NCI-H748 (cell line): ENCODE measurements around the gene CXCL16.

ENCODE experiments used
- DNase-seq: peaks from one replicate; lab custom pipeline; 2025; ENCODE audit not compliant: unreplicated experiment; lab: John Stamatoyannopoulos, UW

Gene CXCL16

GRCh38 chr17:4753392-4753791, 13.7 kb upstream of the CXCL16 start:
- DNase-seq, result no peak

GRCh38 chr17:4751932-4752331, 12.2 kb upstream of the CXCL16 start:
- DNase-seq, result no peak

GRCh38 chr17:4750606-4751005, 10.9 kb upstream of the CXCL16 start:
- no peak for DNase-seq

DNA sequence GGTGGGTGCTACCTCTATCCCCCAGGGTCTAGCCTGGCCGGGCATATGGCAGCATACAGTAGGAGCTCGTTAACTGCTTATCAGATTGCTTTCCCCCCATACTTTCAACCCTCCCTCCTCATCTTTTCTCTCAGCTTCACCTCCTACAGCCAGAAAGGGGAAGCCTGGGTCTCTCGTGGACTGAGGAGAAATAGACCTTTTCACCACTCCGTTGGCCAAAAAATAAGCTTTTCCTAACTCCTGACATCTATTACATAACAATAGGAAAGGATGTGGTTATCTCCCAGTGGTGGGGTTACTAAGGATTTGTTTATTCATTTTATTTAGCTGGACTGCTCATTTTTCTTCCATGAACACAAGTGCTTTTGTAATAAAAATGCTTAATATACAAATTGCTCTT, 9.0 kb upstream of the CXCL16 start:
- DNase-seq, result no peak

DNA sequence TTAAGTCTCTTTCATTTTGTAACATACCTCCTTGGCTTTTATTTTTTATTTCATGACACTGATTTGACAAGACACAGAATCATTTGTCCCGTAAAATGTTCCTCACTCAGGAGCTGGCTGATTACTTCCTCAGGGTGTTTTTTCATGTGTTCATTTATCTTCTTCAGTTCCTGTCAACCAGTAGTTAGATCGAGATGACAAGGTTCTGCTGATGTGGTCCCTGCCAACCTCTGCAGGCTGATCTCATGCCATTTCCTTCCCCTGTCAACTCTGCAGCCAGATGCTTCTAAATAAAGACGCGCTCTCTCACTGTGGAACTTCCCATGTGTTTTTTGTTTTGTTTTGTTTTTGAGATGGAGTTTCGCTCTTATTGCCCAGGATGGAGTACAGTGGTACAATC, 8.1 kb upstream of the CXCL16 start:
- no peak for DNase-seq

DNA sequence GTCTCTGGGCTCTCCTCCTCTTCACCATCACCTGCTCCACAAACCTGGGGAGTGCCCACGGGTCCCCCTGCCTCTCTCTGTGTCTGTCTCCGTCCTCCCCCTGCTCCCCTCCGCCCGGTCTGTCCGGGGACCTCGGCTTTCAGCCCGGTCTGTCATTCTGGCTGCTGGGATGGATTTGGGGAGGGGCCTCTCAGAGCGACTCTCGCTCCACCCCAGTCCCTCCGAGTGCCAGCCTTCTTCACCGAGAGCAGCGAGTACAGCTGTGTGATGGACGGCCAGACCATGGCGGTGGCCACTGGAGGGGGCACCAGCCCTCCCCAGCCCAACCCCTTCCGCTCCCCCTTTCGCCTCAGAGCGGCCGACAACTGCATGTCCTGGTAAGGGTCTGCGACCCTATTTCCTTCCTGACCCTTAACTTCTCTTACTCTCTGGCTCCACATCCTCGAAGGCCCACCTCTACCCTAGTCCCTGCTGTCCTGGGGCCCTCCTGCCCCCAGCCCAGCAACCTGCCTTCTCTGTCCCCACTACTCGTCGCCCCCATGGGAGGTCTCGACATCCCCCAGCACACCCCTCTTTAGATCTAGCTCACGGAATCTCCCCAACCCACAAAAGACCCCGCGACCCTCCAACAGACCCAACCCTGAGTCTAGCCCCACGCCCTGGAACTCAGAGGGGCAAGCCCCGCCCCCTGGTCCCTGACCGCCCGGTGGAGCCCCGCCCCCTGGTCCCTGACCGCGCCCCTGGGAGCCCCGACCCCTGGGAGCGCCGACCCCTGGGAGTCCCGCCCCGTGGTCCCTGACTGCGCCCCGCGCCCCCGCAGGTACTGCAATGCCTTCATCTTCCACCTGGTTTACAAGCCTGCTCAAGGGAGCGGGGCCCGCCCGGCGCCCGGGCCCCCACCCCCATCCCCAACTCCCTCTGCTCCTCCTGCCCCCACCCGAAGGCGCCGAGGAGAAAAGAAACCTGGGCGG, 5.6 kb upstream of the CXCL16 start:
- no peak for DNase-seq

DNA sequence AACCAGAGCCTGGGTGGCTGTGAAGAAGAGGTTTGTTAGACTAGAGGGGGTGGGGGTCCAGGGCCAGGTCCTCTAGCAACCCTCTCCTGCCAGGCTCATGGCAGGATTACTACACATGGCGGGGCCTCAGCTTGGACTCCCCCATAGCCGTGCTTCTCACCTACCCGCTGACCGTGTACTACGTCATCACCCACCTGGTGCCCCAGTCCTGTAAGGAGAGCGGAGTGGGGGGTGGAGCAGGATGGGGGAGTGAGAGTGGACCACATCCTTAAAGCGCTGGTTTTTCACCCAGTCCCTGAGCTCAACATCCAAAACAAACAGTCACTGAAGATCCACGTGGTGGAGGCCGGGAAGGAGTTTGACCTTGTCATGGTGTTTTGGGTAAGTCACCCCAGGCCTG, 4.2 kb upstream of the CXCL16 start:
- no peak for DNase-seq

DNA sequence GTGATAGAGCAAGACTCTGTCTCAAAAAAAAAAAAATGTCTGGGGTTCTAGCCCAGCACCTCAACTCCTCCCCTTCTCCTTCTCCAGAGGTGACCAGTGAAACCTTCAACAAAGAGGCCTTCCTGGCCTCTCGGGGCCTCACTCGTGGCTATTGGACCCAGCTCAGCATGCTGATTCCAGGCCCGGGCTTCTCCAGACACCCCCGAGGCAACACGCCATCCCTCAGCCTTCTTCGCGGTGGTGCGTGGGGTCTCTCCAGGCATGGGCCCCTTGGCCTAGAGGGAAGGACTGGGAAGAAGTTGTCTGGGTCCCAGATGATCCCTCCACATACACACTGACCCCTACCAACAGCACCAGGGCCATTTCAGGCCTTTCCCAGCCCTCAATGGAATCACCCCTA, 3.5 kb upstream of the CXCL16 start:
- no peak for DNase-seq

DNA sequence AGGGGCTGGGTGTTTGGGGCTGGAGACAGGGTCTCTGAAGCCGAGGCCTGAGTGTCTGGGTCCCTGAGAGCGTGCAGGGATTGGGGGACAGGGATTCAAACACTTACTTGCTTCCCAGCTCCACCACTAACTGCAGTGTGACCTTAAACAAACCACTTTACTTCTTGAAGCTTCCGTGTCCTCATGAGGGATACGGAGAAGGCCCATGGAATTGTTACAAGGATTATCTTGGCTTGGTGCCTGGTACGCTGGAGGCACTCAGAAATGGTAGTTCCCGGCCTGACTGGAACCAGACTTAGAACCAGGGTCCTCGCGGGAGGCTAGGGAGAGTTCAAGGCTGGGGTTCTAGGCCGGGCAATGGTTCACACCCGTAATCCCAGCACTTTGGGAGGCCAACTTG, 2.9 kb upstream of the CXCL16 start:
- no peak for DNase-seq

DNA sequence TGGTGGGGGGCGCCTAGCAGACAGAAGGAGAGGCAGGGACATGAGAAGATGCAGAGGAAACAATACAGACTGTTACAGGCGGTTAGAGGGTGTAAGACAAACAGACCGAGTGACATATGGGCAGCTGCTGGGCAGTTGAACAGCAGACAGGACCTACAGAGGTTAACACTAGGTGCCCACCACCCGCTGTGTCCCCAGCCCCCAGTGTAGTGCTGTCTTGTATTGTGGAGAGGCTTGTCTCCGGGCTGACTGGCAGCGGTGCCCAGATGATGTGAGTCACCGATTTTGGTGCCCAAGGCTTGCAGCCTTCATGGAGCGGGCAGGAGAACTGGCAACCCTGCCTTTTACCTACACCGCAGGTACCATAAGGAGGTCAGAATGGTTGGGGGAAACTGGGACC, 2.4 kb upstream of the CXCL16 start:
- no peak for DNase-seq

GRCh38 chr17:4741544-4741943, 1.8 kb upstream of the CXCL16 start:
- no peak for DNase-seq

DNA sequence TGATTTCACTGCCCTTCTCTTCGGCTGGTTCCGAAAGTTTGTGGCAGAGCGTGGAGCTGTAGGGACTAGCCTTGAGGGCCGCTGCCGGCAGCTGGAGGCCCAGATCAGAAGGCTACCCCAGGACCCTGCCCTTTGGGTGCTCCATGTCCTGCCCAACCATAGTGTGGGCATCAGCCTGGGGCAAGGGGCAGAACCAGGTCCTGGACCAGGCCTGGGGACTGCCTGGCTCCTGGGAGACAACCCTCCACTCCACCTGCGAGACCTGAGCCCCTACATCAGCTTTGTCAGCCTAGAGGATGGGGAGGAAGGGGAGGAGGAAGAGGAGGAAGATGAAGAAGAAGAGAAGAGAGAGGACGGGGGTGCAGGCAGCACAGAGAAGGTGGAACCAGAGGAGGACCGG, 856 bp upstream of the CXCL16 start:
- DNase-seq, result no peak

- DNase-seq, result no peak
Measured at GRCh38 chr17:4740025-4740351, 260 bp upstream of the CXCL16 start.

GRCh38 chr17:4738136-4739121, 1.3 kb downstream of the CXCL16 start:
- DNase-seq, result peak; percentile 36

- DNase-seq, result no peak
Measured at GRCh38 chr17:4735876-4736651, 3.7 kb downstream of the CXCL16 start.

DNA sequence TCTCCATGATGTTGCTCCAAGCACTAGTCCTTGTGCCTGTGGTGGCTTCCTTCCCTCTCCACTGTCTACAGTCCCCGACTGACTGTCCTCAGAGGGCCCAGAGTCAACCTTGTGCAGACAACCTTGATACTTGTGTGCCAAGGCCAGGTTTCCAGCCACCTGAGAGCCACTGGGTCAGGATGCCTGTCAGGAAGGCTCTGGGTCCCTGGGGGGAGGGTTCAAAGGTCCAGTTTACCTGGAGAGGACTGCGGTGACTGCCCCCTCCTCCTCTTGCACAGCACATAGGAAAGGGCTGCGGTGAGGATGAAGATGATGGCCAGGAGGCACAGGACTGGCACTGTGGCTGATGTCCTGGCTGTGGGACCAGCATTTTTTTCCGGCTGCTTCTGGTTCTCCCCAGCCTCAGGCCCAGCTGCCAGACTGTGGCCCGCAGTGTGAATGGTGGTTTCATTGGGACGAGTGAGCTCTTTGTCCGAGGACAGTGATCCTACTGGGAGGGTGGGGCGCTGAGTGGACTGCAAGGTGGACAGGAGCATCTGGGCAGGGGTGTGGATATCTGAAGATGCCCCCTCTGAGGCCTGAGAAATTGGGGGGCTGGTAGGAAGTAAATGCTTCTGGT, 4.8 kb downstream of the CXCL16 start:
- DNase-seq, result no peak

DNA sequence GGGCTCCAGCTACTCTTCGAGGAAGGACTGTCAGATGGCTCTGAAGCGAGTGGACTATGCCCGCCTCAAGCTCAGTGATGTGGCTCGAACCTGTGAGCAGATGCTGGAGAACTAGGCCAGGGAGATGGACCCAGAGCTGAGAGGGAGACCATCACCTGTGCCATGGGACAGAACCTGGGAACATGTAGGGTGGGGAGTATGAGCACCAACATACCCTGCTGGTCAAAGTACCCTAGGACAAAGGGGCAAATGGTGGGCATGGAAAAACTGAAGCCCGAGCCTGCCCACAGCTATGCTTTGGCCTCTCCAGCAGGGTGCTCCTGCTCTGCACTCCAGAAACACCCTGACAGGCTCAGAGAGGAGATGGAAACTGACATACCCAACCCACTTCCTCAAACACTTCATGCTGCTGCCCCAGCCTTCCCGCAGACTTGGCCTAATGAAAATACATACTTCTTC, 6.6 kb downstream of the CXCL16 start:
- DNase-seq, result no peak

DNA sequence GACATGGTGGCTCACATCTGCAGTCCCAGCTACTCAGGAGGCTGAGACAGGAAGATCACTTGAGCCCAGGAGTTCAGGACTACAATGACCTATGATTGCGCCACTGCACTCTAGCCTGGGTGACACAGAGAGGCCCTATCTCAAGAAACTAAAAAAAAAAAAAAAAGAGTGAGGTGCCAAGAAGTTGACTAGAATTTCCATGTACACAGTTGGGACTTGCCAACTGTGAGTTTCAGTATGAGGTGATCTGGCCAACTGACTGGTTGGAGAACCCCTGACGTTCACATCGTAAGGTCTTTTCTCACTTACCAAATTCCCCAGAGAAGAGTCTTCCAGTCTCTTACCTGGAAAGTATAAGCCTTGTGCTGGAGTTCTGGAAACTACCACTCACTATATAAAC, 11.6 kb downstream of the CXCL16 start:
- DNase-seq, result no peak

DNA sequence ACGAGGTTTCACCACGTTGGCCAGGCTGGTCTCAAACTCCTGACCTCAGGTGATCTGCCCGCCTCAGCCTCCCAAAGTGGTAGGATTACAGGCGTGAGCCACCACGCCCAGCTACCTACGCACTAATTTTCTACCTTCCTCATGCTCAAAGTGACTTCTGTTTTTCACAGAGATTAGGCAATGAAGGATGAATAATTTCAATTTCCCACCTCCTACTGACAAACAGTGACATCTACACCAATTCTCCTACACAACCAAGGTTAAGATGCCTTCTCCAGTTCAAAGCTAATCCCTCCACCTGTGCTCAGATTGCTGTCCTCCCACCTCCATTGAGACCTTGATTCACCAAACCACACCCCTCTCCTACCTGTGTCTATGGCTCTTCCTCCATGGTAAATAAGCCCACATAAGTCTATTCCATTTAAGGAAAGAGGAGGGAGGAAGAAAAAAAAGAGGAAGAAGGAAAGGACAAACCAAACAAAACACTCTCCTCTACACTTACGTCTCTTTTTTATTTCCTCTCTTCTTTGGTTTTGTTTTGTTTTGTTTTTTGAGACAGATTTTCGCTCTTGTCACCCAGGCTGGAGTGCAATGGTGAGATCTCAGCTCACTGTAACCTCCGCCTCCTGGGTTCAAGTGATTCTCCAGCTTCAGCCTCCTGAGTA, 13.9 kb downstream of the CXCL16 start:
- no peak for DNase-seq

GRCh38 chr17:4724650-4725049, 15.1 kb downstream of the CXCL16 start:
- no peak for DNase-seq
